A673 (cell line): ENCODE data around the gene ATP6V0D1. TPM values are rescaled to one million over a fixed set of nuclear protein-coding genes. Genes with fewer than 3 reads are reported as not detected.

Source experiments
- BruUV-seq: library from RNA; stranded (reverse); fragments of 400-500 nt; replicated peaks from 2 replicates; lab custom pipeline; 2021; lab: Mats Ljungman, UMichigan
- CTCF ChIA-PET: fragments of 300-600 bp; sonication (Branson Sonifier 250); formaldehyde crosslinking; loops from one replicate; lab custom pipeline; 2022; ENCODE audit warnings: antibody characterized with exemption; lab: Charles Lee
- POLR2A ChIA-PET: fragments of 300-600 bp; sonication (Branson Sonifier 250); formaldehyde crosslinking; loops from one replicate; lab custom pipeline; 2022; ENCODE audit warnings: antibody characterized with exemption; ENCODE audit not compliant: low non-redundant PET; lab: Charles Lee
- DNase-seq: peaks from one replicate; pipeline ENCODE4 v3.0.0-alpha.2; 2015; ENCODE audit warnings: low spot score
- H3K27ac ChIP-seq: fragments of 200-600 bp; sonication (generic); 2 replicates; pipeline ENCODE4 v1.5.1; 2016; ENCODE audit warnings: mixed run types, low read depth, mild to moderate bottlenecking, mixed read lengths, antibody characterized with exemption, low read length; ENCODE audit not compliant: poor library complexity, severe bottlenecking
- H3K27me3 ChIP-seq: fragments of 200-600 bp; sonication (generic); replicated peaks from 2 replicates; pipeline ENCODE4 v1.6.1; 2017; ENCODE audit warnings: mixed run types, low read depth, mild to moderate bottlenecking, mixed read lengths, antibody characterized with exemption, low read length; ENCODE audit not compliant: insufficient read depth, poor library complexity
- H3K36me3 ChIP-seq: fragments of 200-600 bp; sonication (generic); 2 replicates; pipeline ENCODE4 v1.6.1; 2016; ENCODE audit warnings: mixed run types, mild to moderate bottlenecking, mixed read lengths, antibody characterized with exemption, low read length; ENCODE audit not compliant: insufficient read depth, poor library complexity, severe bottlenecking
- H3K4me1 ChIP-seq: fragments of 200-600 bp; sonication (generic); 2 replicates; pipeline ENCODE4 v1.6.1; 2017; ENCODE audit warnings: mixed run types, mild to moderate bottlenecking, mixed read lengths, antibody characterized with exemption, low read length; ENCODE audit not compliant: insufficient read depth, poor library complexity, severe bottlenecking
- H3K4me3 ChIP-seq: fragments of 200-600 bp; sonication (generic); 2 replicates; pipeline ENCODE4 v1.5.1; 2016; ENCODE audit warnings: low read depth, mixed run types, mild to moderate bottlenecking, mixed read lengths, low read length; ENCODE audit not compliant: poor library complexity, severe bottlenecking
- H3K9me3 ChIP-seq: fragments of 200-600 bp; sonication (generic); 2 replicates; pipeline ENCODE4 v1.6.1; 2016; ENCODE audit warnings: mixed run types, low read depth, mild to moderate bottlenecking, mixed read lengths, antibody characterized with exemption, low read length; ENCODE audit not compliant: poor library complexity, severe bottlenecking
- CTCF ChIP-seq: fragments of 300-800, 200-600 bp; sonication (generic); conservative IDR thresholded peaks from 2 replicates; pipeline ENCODE4 v1.5.1; 2017; ENCODE audit warnings: low read depth, mild to moderate bottlenecking, antibody characterized with exemption, low read length, moderate library complexity, mixed read lengths
- EZH2 ChIP-seq: fragments of 200-600 bp; sonication (generic); IDR thresholded peaks from 2 replicates; pipeline ENCODE4 v1.6.1; 2017; ENCODE audit warnings: borderline replicate concordance, low read depth, mild to moderate bottlenecking, mixed read lengths, antibody characterized with exemption, low read length; ENCODE audit not compliant: poor library complexity, severe bottlenecking
- intact Hi-C: fragments of 100-400 bp; cut with micrococcal nuclease; formaldehyde crosslinking; loops from one replicate; pipeline ENCODE4 v1.10.0; 2022; ENCODE audit not compliant: unreplicated experiment
- total RNA-seq: library from RNA; stranded (reverse); gene quantifications from 2 replicates; pipeline ENCODE4 v1.2.3, GENCODE V29; 2021

Gene ATP6V0D1
- total RNA-seq, 1 experiment from 2014 or later, result 63.9 TPM

DNA sequence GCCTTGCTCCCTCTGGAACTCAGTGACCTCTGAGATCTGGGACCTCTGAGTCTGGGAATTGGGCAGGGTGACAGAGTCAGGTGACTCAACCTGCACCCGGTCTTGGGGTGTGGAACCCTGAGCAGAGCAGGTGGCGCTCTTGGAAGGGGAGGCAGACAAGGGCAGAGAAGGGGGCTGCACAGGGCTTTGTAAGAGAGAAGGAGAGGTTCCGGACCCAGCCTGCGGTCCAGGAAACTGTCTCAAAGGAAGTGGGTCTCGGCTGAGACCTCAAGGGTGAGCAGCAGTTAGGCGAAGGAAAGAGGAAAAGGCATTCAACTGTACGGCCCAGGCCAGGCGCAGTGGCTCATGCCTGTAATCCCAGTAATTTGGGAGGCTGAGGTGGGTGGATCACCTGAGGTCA, 37.7 kb upstream of the ATP6V0D1 start:
- Histone ChIP-seq H3K27me3 (no peaks in the 10 kb centered on the region), H3K27ac (no peak overlapping the region), H3K4me1 (no peaks in the 10 kb centered on the region), H3K4me3 (no peak overlapping the region), H3K9me3 (no peaks in the 10 kb centered on the region), H3K36me3 (no peaks in the 10 kb centered on the region)
- BruUV-seq, result no TSS peak
- ChIA-PET CTCF (interaction anchor here (0.7 kb wide), 1 partner anchor 145 kb away, joined by 5 read pairs; no protein-coding TSS in a partner anchor), POLR2A (no interaction called here)
- intact Hi-C loops, result no loop called here
- no peak for DNase-seq
- TF ChIP-seq EZH2, result no peak
- no peak for TF ChIP-seq CTCF

DNA sequence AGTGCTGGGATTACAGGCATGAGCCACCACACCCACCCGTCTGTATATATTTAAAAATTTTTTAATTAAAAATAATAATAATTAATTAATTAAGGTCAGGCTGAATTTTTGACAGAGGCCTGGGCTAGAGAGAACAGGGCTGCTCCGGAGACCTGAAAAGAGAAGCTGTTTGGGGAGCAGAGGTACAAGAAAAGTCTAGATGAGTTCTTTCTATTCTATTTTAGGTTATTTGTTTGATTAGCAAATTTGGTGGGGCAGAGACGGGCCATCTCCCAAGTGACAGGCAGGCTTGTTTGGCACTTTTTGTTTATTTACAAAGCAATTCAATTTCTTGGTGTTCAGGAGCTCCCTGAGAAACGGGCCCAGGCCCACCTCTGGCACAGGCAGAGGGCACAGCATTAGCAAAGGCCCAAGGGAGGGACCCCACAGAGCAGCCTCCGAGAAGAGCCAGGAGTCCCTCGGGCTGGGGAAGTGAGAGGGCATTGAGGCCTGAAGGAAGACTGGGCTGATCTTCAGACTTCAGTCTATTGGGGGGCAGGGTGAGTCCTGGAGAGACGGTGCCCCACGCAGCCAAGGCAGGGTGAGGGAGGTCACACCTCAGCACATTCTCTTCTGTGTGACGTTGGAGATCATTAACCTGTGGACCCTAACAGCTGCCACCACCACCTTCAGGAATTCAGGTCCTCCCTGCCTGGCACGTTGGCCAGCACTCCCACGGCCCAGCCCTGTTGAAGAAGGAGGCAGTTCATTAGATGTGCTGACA, 36.9 kb upstream of the ATP6V0D1 start:
- ChIA-PET CTCF (no interaction called here), POLR2A (no interaction called here)
- H3K4me1 ChIP-seq, result no peaks in the 10 kb centered on the region
- H3K9me3 ChIP-seq, result no peaks in the 10 kb centered on the region
- BruUV-seq, result no TSS peak
- H3K27ac ChIP-seq, result no peak overlapping the region
- DNase-seq, result no peak
- H3K27me3 ChIP-seq, result no peaks in the 10 kb centered on the region
- H3K36me3 ChIP-seq, result no peaks in the 10 kb centered on the region
- intact Hi-C loops, result no loop called here
- no peak for TF ChIP-seq EZH2
- TF ChIP-seq CTCF, result no peak
- no peak overlapping the region for H3K4me3 ChIP-seq

DNA sequence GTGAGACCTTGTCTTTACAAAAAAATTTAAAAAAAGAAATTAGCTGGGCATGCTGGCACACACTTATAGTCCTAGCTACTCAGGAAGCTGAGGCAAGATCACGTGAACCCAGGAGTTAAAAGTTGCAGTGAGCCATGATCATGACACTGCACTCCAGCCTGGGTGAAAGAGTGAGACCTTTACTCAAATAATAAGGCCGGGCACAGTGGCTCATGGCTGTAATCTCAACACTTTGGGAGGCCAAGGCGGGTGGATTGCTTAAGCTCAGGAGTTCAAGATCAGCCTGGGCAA, 36.1 kb upstream of the ATP6V0D1 start:
- DNase-seq, result no peak
- H3K27me3 ChIP-seq, result no peaks in the 10 kb centered on the region
- intact Hi-C loops, result no loop called here
- POLR2A ChIA-PET, result no interaction called here
- TF ChIP-seq CTCF (no peak), EZH2 (no peak)
- no TSS peak for BruUV-seq
- no peak overlapping the region for H3K4me3 ChIP-seq
- H3K9me3 ChIP-seq, result no peaks in the 10 kb centered on the region
- H3K27ac ChIP-seq, result no peak overlapping the region
- no peaks in the 10 kb centered on the region for H3K36me3 ChIP-seq
- no peaks in the 10 kb centered on the region for H3K4me1 ChIP-seq
- CTCF ChIA-PET, result no interaction called here
